GM23248 (cell line): ENCODE measurements around the gene UTS2R. TPM values are rescaled to one million over a fixed set of nuclear protein-coding genes. Genes with fewer than 3 reads are reported as not detected.
"Not testable (repeated sequence)": the region's sequence is repeated elsewhere in the genome, so short reads cannot be mapped to it uniquely, and the experiment has no call there.

Source experiments
- DNase-seq: peaks from one replicate; pipeline ENCODE4 v3.0.0-alpha.2; 2015
- H2AFZ ChIP-seq: fragments of 200-600 bp; sonication (generic); 2 replicates; pipeline ENCODE4 v1.6.1; 2016; ENCODE audit warnings: antibody characterized with exemption
- H3F3A ChIP-seq: fragments of 200-600 bp; sonication (generic); 2 replicates; pipeline ENCODE4 v1.6.1; 2016; ENCODE audit warnings: mild to moderate bottlenecking, antibody characterized with exemption, mixed run types; ENCODE audit not compliant: insufficient read depth
- H3K27ac ChIP-seq: fragments of 200-600 bp; sonication (generic); 2 replicates; pipeline ENCODE4 v1.5.1; 2016; ENCODE audit warnings: mild to moderate bottlenecking
- H3K27me3 ChIP-seq: fragments of 200-600 bp; sonication (generic); replicated peaks from 2 replicates; pipeline ENCODE4 v1.6.1; 2016; ENCODE audit warnings: mild to moderate bottlenecking; ENCODE audit not compliant: insufficient read depth
- H3K36me3 ChIP-seq: fragments of 200-600 bp; sonication (generic); 2 replicates; pipeline ENCODE4 v1.6.1; 2016; ENCODE audit warnings: low read depth, mild to moderate bottlenecking
- H3K4me1 ChIP-seq: fragments of 200-600 bp; sonication (generic); 2 replicates; pipeline ENCODE4 v1.6.1; 2016; ENCODE audit warnings: mild to moderate bottlenecking; ENCODE audit not compliant: insufficient read depth
- H3K4me2 ChIP-seq: fragments of 200-600 bp; sonication (generic); one replicate; pipeline ENCODE4 v1.6.1; 2016; ENCODE audit warnings: mild to moderate bottlenecking; ENCODE audit not compliant: unreplicated experiment
- H3K4me3 ChIP-seq: fragments of 200-600 bp; sonication (generic); 2 replicates; pipeline ENCODE4 v1.5.1; 2016; ENCODE audit warnings: mild to moderate bottlenecking
- H3K79me2 ChIP-seq: fragments of 200-600 bp; sonication (generic); 2 replicates; pipeline ENCODE4 v1.6.1; 2016; ENCODE audit warnings: mild to moderate bottlenecking; ENCODE audit not compliant: insufficient read depth
- H3K9ac ChIP-seq: fragments of 200-600 bp; sonication (generic); 2 replicates; pipeline ENCODE4 v1.6.1; 2016; ENCODE audit warnings: mild to moderate bottlenecking
- H3K9me2 ChIP-seq: fragments of 200-600 bp; sonication (generic); 2 replicates; pipeline ENCODE4 v1.6.1; 2016; ENCODE audit warnings: mixed run types, mild to moderate bottlenecking, moderate library complexity; ENCODE audit not compliant: insufficient read depth
- H3K9me3 ChIP-seq: fragments of 200-600 bp; sonication (generic); one replicate; pipeline ENCODE4 v1.6.1; 2017; ENCODE audit warnings: low read depth
- H4K20me1 ChIP-seq: fragments of 200-600 bp; sonication (generic); 2 replicates; pipeline ENCODE4 v1.6.0; 2016; ENCODE audit not compliant: insufficient read depth
- EZH2 ChIP-seq: fragments of 200-600 bp; sonication (generic); IDR thresholded peaks from 2 replicates; pipeline ENCODE4 v1.6.1; 2018; ENCODE audit warnings: antibody characterized with exemption, mild to moderate bottlenecking; ENCODE audit not compliant: insufficient read depth, poor library complexity, severe bottlenecking
- EZH2phosphoT487 ChIP-seq: fragments of 200-600 bp; sonication (generic); IDR thresholded peaks from 2 replicates; pipeline ENCODE4 v1.6.1; 2018; ENCODE audit warnings: antibody characterized with exemption, moderate library complexity, mild to moderate bottlenecking, low read depth; ENCODE audit not compliant: insufficient read depth
- WGBS, 2 experiments: methylation state at CpG; one replicate each; pipeline ENCODE4 v1.1.6; 2015 to 2017; ENCODE audit warnings: low lambda C conversion rate in 2 of 2, low coverage in 1 of 2; ENCODE audit errors: missing lambda C conversion rate in 2 of 2; 5-methylcytosine and 5-hydroxymethylcytosine counted together
- in situ Hi-C: fragments of 300-500 bp; cut with MboI; formaldehyde crosslinking; loops from 2 replicates; pipeline ENCODE4 v1.15.0; 2020
- polyA plus RNA-seq: library from polyadenylated mRNA; unstranded; fragments of >200 nt; fragmentation: Nextera tagmentation; extraction: Ambion mirVana; gene quantifications from 2 replicates; pipeline ENCODE4 v1.2.1, GENCODE V29; 2016
- total RNA-seq: library from RNA; depleted of rRNA; stranded (reverse); fragments of >200 nt; shearing (Covaris generic); gene quantifications from 2 replicates; pipeline ENCODE4 v1.2.3, GENCODE V29; 2014

UTS2R gene
- total and polyA plus RNA-seq, 2 experiments from 2014 or later: not detected

DNA sequence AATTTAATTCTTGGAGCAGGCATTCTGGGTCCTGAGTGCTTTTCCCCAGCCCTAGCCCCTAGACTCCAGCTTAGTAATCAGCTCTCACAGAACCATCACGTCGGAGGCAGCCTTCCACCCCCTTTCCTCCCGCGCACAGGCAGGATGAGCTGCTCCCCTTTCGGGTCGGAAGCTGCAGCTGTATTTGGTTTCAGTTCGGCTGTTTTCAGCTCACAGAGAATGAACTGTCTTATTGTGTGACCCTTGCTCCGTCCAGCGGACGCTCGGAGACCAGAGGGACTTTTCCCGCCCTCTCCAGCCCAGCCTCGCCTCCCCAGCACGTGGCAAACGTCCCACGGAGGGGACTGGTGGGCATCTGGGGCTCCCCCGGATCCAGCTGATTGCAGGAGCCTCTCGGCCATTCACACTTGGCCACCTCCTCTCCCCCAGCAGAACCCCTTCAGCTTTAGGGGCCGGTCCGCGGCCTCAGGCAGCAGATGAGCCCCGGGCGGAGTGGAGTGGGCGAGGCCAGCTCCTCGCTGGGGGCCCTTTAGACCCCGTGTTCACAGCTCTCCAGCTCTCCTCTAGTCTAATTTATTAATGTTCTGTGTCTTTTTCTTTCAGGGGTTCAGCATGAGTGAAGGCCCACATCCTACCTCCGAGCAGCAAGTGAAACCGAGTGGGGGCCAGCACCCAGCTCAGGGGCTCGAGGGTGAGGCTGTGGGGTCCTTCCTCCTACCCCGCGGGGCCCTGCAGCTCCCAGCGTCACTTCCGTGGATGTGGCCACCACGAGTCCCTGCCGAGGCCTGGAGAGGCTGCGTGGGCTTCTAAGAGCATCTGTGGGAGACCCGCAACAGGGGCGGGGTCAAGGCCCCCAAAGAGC lies 863 bp upstream of the UTS2R start:
- WGBS, 2 experiments: 13 to 16% methylated on average over 32 to 38 of the region's 38 CpGs
- Histone ChIP-seq H3K9me2 (no peaks in the 10 kb centered on the region), H3K4me1 (no peaks in the 10 kb centered on the region), H3K27me3 (peaks cover 26% of the 10 kb centered on the region), H3K27ac (no peak overlapping the region), H3F3A (no peaks in the 10 kb centered on the region), H4K20me1 (no peaks in the 10 kb centered on the region), H3K9me3 (no peaks in the 10 kb centered on the region), H3K36me3 (no peaks in the 10 kb centered on the region), H3K9ac (0 out of 2 replicates have a peak overlapping the region, but pooled peaks have one; percentile 11), H3K4me3 (peak overlapping the region; percentile 62), H3K79me2 (no peaks in the 10 kb centered on the region), H3K4me2 (peak overlapping the region; percentile 69), H2AFZ (peak overlapping the region; percentile 62)
- in situ Hi-C loops: no loop called here
- DNase-seq: peak; percentile 46
- TF ChIP-seq EZH2phosphoT487 (0 out of 2 replicates have a peak, but pooled peaks have one; percentile 41), EZH2 (peak; percentile 61)

DNA sequence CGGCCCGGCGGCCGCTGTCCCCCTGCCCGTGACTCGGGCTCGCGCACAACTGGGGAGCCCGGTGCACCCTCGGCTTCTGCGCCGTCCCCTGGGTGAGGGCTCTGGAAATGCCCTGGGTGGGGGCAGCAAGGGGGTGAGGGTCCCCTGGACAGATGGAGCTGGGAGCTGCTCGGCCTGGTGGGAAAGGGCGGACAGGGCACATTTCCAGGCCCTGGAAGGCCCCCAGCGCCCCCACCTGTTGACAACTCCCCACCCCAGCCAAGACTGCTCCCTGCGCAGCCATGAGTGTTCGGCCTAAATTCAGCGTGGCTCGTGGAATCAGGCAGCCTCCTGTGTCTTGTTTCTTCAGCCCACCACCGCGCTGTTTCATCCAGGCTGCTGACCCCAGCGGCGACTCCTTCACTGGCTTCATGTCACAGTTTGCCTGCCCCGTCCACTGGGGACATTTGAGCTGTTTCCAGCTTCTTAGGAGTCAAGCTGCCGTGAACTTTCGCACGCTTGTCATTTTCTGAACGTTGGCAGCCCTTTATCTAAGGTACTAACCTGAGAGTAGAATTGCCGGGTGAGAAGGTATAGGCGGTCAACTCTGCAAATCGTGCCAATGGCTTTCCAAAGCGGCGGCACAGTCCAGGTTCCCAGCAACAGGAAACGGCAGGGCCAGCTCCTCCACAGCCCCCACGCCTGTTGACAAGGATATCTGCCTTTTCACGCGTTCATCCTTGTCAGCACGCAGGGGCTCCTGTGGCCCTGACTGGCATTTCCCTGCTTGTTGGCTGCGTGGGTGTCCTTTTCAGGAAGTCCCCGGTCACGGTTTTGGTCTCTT lies 895 bp downstream of the UTS2R start:
- no peaks in the 10 kb centered on the region for H3K79me2 ChIP-seq
- in situ Hi-C loops: no loop called here
- no peak overlapping the region for H3K9ac ChIP-seq
- no peak overlapping the region for H2AFZ ChIP-seq
- no peaks in the 10 kb centered on the region for H3K4me1 ChIP-seq
- TF ChIP-seq EZH2phosphoT487: no peak
- no peak for TF ChIP-seq EZH2
- H3K27me3 ChIP-seq: peaks cover 24% of the 10 kb centered on the region
- H3K36me3 ChIP-seq: no peaks in the 10 kb centered on the region
- H3K4me2 ChIP-seq: no peak overlapping the region
- H3K4me3 ChIP-seq: no peak overlapping the region
- H3K9me2 ChIP-seq: no peaks in the 10 kb centered on the region
- no peak for DNase-seq
- H4K20me1 ChIP-seq: no peaks in the 10 kb centered on the region
- no peaks in the 10 kb centered on the region for H3F3A ChIP-seq
- WGBS, 2 experiments: 86% methylated on average over 28 to 41 of the region's 41 CpGs
- H3K27ac ChIP-seq: no peak overlapping the region
- H3K9me3 ChIP-seq: no peaks in the 10 kb centered on the region

DNA sequence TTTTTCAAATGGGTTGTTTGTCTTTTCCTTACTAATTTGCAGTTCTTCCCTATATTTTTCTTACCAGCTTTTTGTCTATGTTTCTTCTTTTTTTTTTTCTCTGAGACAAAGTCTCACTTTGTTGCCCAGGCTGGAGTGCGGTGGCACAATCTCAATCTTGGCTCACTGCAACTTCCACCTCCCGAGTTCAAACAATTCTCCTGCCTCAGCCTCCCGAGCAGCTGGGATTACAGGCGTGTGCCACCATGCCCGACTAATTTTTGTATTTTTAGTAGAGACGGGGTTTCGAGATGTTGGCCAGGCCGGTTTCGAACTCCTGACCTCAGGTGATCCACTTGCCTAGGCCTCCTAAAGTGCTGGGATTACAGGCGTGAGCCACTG lies 1.5 kb downstream of the UTS2R start:
- H2AFZ ChIP-seq, H3K4me2 ChIP-seq, H3K9me3 ChIP-seq, H3K9ac ChIP-seq, H3K9me2 ChIP-seq, H3K4me3 ChIP-seq, DNase-seq, H3F3A ChIP-seq, in situ Hi-C loops, H3K4me1 ChIP-seq, H3K27ac ChIP-seq, H4K20me1 ChIP-seq, H3K36me3 ChIP-seq, H3K79me2 ChIP-seq: not testable (repeated sequence)
- H3K27me3 ChIP-seq: peaks cover 28% of the 10 kb centered on the region
- 65 to 81% methylated on average over 10 of the region's 10 CpGs for WGBS, 2 experiments

DNA sequence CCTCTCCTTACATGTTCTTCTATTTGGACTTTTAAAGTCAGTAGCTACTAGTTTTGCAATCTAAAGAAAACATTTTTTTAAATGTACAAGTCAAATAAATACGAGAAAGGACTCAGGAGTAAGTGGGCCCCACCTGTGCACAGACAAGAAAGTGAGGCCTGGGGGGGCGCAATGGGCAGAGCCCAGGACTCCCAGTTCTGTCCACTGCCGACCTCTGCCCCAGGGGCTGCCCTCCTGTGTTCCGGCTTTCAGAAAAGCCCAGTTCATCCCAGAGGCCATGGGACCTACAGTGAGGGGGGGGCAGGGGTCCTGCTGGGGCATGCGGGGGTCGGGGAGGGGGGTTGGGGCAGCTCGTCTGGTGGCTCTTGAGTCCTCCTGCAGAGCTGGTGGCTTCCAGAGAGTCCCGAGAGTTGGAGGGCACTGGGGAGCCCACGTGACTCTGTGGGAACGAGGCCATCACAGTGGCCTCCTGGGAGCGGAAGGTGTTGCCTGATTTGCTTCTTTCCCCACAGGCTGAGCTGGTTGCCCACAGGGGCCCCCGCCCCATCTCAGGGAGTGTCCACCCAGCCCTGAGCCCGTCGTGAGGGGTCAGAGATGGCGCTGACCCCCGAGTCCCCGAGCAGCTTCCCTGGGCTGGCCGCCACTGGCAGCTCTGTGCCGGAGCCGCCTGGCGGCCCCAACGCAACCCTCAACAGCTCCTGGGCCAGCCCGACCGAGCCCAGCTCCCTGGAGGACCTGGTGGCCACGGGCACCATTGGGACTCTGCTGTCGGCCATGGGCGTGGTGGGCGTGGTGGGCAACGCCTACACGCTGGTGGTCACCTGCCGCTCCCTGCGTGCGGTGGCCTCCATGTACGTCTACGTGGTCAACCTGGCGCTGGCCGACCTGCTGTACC lies 2.4 kb downstream of the UTS2R start:
- H3K27ac ChIP-seq: no peak overlapping the region
- 78 to 83% methylated on average over 32 to 36 of the region's 37 CpGs for WGBS, 2 experiments
- no peaks in the 10 kb centered on the region for H3K36me3 ChIP-seq
- no peaks in the 10 kb centered on the region for H3F3A ChIP-seq
- H3K4me3 ChIP-seq: no peak overlapping the region
- in situ Hi-C loops: no loop called here
- H3K4me2 ChIP-seq: no peak overlapping the region
- H3K27me3 ChIP-seq: peaks cover 37% of the 10 kb centered on the region
- H3K9ac ChIP-seq: no peak overlapping the region
- no peaks in the 10 kb centered on the region for H3K4me1 ChIP-seq
- TF ChIP-seq EZH2 (no peak), EZH2phosphoT487 (no peak)
- H3K9me3 ChIP-seq: no peaks in the 10 kb centered on the region
- H3K9me2 ChIP-seq: no peaks in the 10 kb centered on the region
- no peak overlapping the region for H2AFZ ChIP-seq
- no peak for DNase-seq
- no peaks in the 10 kb centered on the region for H3K79me2 ChIP-seq
- H4K20me1 ChIP-seq: no peaks in the 10 kb centered on the region
